LNCaP clone FGC (cell line): ENCODE data around the gene ZNF26.

ENCODE experiments used
- DNase-seq: peaks from one replicate; pipeline ENCODE4 v3.0.0-alpha.2; 2011; ENCODE audit warnings: low read depth
- H3K4me3 ChIP-seq: 2 replicates; pipeline ENCODE4 v1.5.1; 2011; ENCODE audit warnings: mild to moderate bottlenecking, low read depth, low read length, control low read depth
- TF ChIP-seq, protein P1 (sequence below): IDR thresholded peaks from 2 replicates; pipeline ENCODE4 v1.5.1; 2012; ENCODE audit warnings: mild to moderate bottlenecking; ENCODE audit not compliant: control insufficient read depth, insufficient read depth; ENCODE audit errors: extremely low read depth

ZNF26 gene

DNA sequence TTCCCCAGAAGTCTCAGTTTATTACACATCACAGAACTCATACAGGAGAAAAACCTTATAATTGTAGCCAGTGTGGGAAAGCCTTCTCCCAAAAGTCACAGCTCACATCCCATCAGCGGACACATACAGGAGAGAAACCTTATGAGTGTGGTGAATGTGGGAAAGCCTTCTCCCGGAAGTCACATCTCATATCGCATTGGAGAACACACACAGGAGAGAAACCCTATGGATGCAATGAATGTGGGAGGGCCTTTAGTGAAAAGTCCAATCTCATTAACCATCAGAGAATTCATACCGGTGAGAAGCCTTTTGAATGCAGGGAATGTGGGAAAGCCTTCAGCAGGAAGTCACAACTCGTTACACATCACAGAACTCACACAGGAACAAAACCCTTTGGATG is 71.3 kb downstream of the ZNF26 start:
- TF ChIP-seq, protein P1, sequence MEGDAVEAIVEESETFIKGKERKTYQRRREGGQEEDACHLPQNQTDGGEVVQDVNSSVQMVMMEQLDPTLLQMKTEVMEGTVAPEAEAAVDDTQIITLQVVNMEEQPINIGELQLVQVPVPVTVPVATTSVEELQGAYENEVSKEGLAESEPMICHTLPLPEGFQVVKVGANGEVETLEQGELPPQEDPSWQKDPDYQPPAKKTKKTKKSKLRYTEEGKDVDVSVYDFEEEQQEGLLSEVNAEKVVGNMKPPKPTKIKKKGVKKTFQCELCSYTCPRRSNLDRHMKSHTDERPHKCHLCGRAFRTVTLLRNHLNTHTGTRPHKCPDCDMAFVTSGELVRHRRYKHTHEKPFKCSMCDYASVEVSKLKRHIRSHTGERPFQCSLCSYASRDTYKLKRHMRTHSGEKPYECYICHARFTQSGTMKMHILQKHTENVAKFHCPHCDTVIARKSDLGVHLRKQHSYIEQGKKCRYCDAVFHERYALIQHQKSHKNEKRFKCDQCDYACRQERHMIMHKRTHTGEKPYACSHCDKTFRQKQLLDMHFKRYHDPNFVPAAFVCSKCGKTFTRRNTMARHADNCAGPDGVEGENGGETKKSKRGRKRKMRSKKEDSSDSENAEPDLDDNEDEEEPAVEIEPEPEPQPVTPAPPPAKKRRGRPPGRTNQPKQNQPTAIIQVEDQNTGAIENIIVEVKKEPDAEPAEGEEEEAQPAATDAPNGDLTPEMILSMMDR, result no peak
- no peak for DNase-seq

DNA sequence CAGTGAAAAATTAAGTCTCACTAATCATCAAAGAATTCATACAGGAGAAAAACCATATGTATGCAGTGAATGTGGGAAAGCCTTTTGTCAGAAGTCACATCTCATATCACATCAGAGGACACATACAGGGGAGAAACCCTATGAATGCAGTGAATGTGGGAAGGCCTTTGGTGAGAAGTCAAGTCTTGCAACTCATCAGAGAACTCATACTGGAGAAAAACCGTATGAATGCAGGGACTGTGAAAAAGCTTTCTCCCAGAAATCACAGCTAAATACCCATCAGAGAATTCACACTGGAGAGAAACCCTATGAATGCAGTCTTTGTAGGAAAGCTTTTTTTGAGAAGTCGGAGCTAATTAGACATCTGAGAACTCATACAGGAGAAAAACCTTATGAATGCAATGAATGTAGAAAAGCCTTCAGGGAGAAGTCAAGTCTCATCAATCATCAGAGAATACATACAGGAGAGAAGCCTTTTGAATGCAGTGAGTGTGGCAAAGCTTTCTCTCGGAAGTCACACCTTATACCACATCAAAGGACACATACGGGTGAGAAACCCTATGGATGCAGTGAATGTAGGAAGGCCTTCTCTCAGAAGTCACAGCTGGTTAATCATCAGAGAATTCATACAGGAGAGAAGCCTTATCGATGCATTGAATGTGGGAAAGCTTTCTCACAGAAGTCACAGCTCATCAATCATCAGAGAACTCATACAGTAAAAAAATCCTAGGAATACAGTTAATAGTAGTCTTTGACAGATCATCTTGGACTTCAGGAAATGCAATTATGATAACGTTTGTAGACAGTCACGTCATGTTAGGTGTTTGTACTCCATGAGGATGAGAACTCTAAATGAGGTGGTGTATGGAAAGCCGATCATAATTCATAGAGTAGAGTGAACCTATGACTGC is 72.3 kb downstream of the ZNF26 start:
- TF ChIP-seq, protein P1, result no peak
- no peak for DNase-seq

More for the DNA sequence above, 71.3 kb downstream of the ZNF26 start:
- no peak overlapping the region for H3K4me3 ChIP-seq

DNA sequence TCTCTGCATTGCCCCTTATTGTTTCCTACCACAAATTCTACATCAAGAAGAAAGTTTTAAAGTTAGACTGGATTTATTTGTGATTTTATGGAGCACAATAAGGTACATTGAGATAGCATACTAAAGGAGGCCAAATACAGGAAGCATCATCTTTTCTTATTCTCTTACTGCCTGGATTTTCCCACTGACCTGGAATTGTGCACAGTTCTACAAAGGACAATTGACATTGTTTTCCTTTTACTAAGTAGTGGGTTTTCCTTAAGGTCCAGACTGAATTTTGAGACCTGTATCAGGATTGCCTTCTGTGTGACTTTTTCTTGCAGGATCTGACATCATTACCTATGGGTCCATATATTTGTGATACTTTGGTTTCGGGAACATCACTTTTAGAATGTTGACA is 75.8 kb downstream of the ZNF26 start:
- TF ChIP-seq, protein P1, result no peak
- DNase-seq, result no peak
- H3K4me3 ChIP-seq, result no peak overlapping the region

More for the DNA sequence above, 72.3 kb downstream of the ZNF26 start:
- no peak overlapping the region for H3K4me3 ChIP-seq

DNA sequence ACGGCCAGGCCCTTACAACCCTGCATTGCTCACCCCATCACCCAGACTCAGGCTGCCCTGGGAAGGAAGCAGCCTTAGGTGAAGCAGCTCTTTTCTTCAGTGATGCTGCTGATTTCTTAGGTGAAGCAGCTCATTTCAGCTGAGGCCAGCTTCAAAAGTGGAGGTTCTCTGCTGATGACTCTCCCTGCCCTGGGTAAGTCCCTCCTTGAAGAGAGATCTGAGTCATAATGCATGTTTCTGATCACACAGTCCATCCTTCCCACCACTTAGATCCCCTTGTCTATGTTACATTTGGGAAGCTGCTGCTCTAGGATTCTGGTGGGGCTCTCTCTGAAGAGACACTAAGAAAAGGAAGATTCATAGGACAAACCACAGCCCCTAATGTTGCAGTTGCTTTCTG is 77.4 kb downstream of the ZNF26 start:
- TF ChIP-seq, protein P1, result no peak
- DNase-seq, result no peak
- H3K4me3 ChIP-seq, result no peak overlapping the region

DNA sequence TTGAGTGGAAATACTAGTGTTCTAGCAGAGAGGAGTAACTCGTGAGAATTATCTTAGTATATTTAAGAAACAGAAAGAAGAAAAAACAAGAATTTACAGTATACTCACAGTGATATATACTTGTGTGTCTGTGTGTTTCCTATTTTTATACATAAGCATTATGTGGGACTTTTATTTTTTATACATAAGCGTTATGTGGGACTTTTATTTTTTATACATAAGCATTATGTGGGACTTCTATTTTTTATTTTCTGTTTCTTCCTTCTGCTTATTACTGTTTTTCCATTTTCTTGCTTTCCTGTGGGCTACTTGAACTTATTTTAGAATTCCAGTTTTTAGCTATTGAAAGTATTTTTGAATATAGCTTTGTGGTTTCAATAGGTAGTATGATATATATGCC is 87.7 kb downstream of the ZNF26 start:
- TF ChIP-seq, protein P1, result no peak
- H3K4me3 ChIP-seq, result no peak overlapping the region
- no peak for DNase-seq
